IPS DF 6.9 (cell line): ENCODE measurements around the gene NSD2.
"Not testable (repeated sequence)": the region's sequence is repeated elsewhere in the genome, so short reads cannot be mapped to it uniquely, and the experiment has no call there.

Experiments
- DNase-seq: peaks from one replicate; pipeline ENCODE4 v3.0.0-alpha.2; 2013; ENCODE audit warnings: low read depth, low spot score
- H3K27ac ChIP-seq: one replicate; pipeline ENCODE4 v1.5.1; 2013; ENCODE audit warnings: low read length, control low read depth
- H3K27me3 ChIP-seq: 2 replicates; pipeline ENCODE4 v1.6.1; 2013; ENCODE audit warnings: mild to moderate bottlenecking, low read length; ENCODE audit not compliant: control insufficient read depth, insufficient read depth
- H3K36me3 ChIP-seq: 2 replicates; pipeline ENCODE4 v1.6.1; 2013; ENCODE audit warnings: low read length; ENCODE audit not compliant: control insufficient read depth, insufficient read depth
- H3K4me1 ChIP-seq: 2 replicates; pipeline ENCODE4 v1.6.1; 2013; ENCODE audit warnings: low read length; ENCODE audit not compliant: control insufficient read depth, insufficient read depth
- H3K4me3 ChIP-seq: 2 replicates; pipeline ENCODE4 v1.5.1; 2013; ENCODE audit warnings: mild to moderate bottlenecking, low read length
- H3K9me3 ChIP-seq: 2 replicates; pipeline ENCODE4 v1.6.1; 2013; ENCODE audit warnings: low read length, inconsistent platforms; ENCODE audit not compliant: control insufficient read depth, insufficient read depth
- WGBS: extraction: QIAGEN DNeasy Blood & Tissue Kit; methylation state at CpG from one replicate; pipeline ENCODE4 v1.1.7; 2013; ENCODE audit warnings: mixed read lengths, missing lambda C conversion rate; ENCODE audit not compliant: insufficient read length, insufficient coverage; 5-methylcytosine and 5-hydroxymethylcytosine counted together

NSD2 gene

DNA sequence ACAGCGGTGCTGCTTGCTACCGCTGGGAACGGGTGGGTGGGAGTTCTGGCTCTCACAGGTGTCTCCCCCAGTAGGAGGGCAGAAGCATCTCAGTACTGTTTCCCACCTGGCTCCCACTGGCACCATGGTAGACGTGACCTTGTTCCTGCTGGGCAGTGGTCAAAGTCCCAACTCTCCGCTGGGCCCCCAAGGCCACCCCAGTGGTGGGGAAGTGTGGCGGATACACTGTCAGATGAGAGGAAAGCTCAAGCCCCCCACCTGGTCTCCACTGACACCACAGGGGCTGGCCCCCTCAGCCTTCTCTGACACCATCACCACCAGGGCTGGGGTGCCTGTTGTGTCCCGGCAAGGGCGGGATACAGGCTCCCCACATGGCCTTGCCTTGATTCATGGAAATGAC lies 39.9 kb upstream of the NSD2 start:
- WGBS, result no CpG with 5 or more reads among the region's 8 CpGs
- 0 out of 2 replicates have a peak, but pooled peaks cover 2% of the 10 kb centered on the region for H3K4me1 ChIP-seq
- no peak overlapping the region for H3K27ac ChIP-seq
- H3K9me3 ChIP-seq, result no peaks in the 10 kb centered on the region
- no peaks in the 10 kb centered on the region for H3K27me3 ChIP-seq
- no peak for DNase-seq
- peaks cover 14% of the 10 kb centered on the region for H3K36me3 ChIP-seq
- H3K4me3 ChIP-seq, result no peak overlapping the region

DNA sequence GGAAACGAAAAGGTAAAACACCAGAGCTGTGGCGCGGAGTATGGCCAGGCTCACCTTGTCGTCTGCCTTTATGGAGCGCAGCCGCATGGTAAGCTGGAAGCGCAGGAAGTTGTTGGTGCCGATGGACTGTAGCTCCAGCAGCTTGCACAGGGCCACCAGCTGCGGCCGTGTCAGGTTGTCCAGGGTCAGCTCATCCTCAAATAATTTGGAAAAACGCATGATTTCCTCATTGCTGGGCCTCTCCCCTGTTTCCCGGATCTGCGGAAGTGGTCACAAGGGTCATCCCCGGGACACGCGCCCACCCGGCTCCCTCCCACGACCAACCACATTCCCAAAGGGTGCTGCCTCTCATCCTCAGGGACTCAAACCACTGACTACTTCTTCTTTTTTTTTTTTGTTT lies 38.5 kb upstream of the NSD2 start:
- Histone ChIP-seq H3K36me3 (peaks cover 9% of the 10 kb centered on the region), H3K4me3 (no peak overlapping the region), H3K4me1 (0 out of 2 replicates have a peak, but pooled peaks cover 2% of the 10 kb centered on the region), H3K9me3 (no peaks in the 10 kb centered on the region), H3K27me3 (no peaks in the 10 kb centered on the region), H3K27ac (no peak overlapping the region)
- DNase-seq, result no peak
- WGBS, result no CpG with 5 or more reads among the region's 18 CpGs

DNA sequence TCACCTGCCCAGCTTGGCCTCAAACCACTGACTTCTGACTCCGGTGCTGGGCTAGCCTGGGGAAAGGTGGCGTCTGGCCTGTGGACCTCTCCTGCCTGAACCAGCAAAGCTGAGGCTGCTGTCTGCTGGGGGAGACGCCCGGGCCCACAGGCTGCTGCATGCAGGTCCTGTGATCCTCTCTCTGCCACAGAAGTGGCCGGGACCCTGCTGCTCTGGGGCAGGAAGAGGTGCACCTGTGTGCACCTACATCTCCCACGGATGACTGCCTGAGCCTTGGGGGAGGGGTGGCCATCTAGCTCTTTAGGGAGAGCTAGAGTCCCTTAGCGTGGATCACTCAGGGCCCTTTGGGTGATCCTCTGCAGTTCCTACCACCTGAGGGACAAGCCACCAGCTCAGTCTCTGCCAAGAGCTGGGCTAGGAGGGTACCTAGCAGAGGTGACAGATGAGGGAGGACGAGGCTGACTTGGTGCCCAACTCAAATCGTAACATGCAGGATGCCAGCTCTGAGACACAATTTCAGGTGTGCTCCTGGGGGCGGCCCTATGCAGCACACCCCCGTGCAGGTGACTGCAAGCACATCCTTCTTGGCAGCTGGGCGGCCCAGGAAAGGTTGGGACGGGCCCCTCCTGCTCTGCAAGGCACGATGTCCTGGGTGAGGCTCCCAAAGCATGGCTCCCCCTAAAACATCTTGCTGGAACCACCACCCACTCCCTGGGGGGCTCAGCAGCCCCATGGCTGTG lies 37.7 kb upstream of the NSD2 start:
- Histone ChIP-seq H3K9me3 (no peaks in the 10 kb centered on the region), H3K4me1 (0 out of 2 replicates have a peak, but pooled peaks cover 2% of the 10 kb centered on the region), H3K36me3 (peaks cover 9% of the 10 kb centered on the region), H3K4me3 (no peak overlapping the region), H3K27me3 (no peaks in the 10 kb centered on the region), H3K27ac (no peak overlapping the region)
- no peak for DNase-seq
- WGBS, result no CpG with 5 or more reads among the region's 14 CpGs

DNA sequence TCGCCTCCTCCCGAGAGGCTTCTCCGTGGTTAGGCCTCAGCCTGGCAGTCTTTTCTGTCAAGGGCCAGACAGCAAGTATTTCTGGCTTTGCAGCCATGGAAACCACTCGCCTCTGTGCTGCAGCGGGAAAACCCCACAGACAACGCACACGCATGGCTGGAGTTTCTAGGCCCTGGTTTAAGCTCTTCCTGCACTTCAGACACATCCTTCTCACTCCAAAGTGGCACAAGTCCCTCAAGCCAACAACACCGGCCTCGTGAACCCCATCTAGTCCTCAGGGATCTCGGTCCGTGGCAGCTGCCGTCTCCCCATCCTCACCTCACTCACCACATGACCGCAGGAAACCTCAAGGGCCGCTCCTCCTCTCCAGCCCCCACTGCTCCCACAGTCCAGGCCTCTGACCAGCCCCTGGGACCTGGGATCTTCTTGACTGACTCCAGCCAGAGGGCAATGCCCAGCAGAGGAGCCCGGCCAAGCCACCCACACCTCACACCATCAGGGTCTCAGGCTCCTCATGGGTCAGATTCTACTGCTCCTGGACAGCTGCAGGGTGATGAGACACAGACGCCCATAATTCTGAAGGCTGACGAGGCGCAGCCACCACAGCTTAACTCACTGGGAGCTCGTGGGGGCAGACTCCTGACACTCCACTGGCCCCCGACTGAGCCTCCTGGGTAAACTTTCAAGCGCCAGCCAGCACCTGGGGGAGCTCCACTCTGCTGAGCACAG lies 37.0 kb upstream of the NSD2 start:
- DNase-seq, result no peak
- H3K27ac ChIP-seq, result no peak overlapping the region
- WGBS, result no CpG with 5 or more reads among the region's 21 CpGs
- H3K4me3 ChIP-seq, result no peak overlapping the region
- H3K4me1 ChIP-seq, result 0 out of 2 replicates have a peak, but pooled peaks cover 2% of the 10 kb centered on the region
- no peaks in the 10 kb centered on the region for H3K27me3 ChIP-seq
- H3K36me3 ChIP-seq, result peaks cover 9% of the 10 kb centered on the region
- H3K9me3 ChIP-seq, result no peaks in the 10 kb centered on the region

DNA sequence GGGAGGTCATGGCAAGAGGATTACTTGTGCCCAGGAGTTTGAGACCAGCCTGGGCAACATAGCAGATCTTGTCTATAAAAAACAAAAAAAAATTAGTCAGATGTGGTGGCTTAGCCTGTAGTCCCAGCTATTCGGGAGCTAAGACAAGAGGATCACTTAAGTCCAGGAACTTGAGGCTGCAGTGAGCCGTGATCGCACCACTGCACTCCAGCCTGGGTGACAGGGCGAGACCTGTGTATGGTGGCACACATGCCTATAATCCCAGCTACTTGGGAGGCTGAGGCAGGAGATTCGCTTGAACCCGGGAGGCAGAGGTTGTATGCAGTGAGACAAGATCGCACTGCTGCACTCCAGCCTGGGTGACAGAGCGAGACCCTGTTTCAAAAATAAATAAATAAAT lies 35.4 kb upstream of the NSD2 start:
- not testable (repeated sequence) for H3K27me3 ChIP-seq, H3K4me3 ChIP-seq, H3K27ac ChIP-seq, DNase-seq, H3K4me1 ChIP-seq, H3K9me3 ChIP-seq
- peaks cover 11% of the 10 kb centered on the region for H3K36me3 ChIP-seq
- no CpG with 5 or more reads among the region's 8 CpGs for WGBS

DNA sequence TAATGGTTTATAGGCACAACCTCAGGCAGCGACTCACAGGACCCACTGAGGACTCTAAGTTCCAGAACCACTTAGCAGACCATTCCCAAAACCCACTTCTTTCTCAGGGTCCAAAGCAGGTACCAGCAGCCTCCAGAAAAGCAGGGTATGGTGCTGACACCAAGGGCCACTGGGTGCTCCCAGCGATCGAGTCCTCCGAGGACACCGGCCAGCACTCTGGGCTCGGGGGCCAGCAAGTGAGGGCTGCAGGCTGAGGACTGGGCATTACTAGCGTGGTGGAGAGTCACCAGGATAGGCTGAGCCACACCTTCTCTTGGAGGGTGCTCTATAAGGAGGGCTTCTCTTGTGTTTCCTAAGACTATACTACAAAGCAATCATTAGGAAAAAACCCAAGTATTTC lies 34.5 kb upstream of the NSD2 start:
- H3K27me3 ChIP-seq, result no peaks in the 10 kb centered on the region
- peaks cover 13% of the 10 kb centered on the region for H3K36me3 ChIP-seq
- DNase-seq, result no peak
- no peaks in the 10 kb centered on the region for H3K4me1 ChIP-seq
- no CpG with 5 or more reads among the region's 7 CpGs for WGBS
- no peaks in the 10 kb centered on the region for H3K9me3 ChIP-seq
- H3K4me3 ChIP-seq, result no peak overlapping the region
- H3K27ac ChIP-seq, result no peak overlapping the region

DNA sequence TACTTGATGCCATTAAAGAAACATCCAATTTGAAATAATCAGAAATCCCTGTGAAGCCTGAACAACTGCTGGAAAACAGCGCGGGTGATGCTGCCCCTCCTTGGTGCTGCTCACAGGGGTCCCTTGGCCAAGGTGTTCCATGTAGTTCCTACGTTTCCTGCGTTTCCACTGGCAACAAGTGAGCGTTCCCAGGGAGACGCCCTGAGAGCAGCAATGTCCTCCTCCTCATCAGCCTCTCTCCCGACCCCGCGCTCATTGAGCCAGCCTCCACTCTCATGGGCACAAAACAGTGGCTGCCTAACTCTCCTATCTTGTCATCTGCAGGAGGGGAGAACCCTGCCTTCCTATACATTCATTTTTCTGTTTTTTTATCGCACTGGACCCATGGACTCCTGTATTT lies 34.1 kb upstream of the NSD2 start:
- H3K36me3 ChIP-seq, result peaks cover 13% of the 10 kb centered on the region
- H3K9me3 ChIP-seq, result no peaks in the 10 kb centered on the region
- no peak overlapping the region for H3K4me3 ChIP-seq
- no peak for DNase-seq
- H3K27ac ChIP-seq, result no peak overlapping the region
- H3K4me1 ChIP-seq, result no peaks in the 10 kb centered on the region
- WGBS, result no CpG with 5 or more reads among the region's 10 CpGs
- H3K27me3 ChIP-seq, result no peaks in the 10 kb centered on the region

DNA sequence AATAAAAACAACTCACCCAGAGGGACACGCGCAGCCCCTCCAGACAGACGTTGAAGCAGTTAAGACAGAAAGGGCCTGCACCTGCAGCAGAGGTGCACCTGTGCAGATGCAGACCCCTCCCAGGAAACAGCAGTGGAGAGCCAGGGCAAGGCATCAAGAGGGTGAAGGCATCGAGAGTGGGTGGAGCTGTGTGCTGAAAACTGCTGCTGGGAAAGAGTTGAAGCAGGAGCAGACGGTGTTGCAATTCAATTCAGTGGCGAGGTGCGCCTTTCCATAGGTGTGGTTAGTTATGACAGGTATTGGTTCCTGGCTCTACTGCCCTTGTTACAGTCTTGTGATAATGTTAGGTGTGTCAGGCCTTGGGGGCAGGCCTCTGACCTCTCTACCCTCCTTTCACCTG lies 31.9 kb upstream of the NSD2 start:
- Histone ChIP-seq H3K4me3 (no peak overlapping the region), H3K9me3 (no peaks in the 10 kb centered on the region), H3K4me1 (no peaks in the 10 kb centered on the region), H3K27ac (no peak overlapping the region), H3K36me3 (peaks cover 15% of the 10 kb centered on the region), H3K27me3 (no peaks in the 10 kb centered on the region)
- no CpG with 5 or more reads among the region's 7 CpGs for WGBS
- no peak for DNase-seq

DNA sequence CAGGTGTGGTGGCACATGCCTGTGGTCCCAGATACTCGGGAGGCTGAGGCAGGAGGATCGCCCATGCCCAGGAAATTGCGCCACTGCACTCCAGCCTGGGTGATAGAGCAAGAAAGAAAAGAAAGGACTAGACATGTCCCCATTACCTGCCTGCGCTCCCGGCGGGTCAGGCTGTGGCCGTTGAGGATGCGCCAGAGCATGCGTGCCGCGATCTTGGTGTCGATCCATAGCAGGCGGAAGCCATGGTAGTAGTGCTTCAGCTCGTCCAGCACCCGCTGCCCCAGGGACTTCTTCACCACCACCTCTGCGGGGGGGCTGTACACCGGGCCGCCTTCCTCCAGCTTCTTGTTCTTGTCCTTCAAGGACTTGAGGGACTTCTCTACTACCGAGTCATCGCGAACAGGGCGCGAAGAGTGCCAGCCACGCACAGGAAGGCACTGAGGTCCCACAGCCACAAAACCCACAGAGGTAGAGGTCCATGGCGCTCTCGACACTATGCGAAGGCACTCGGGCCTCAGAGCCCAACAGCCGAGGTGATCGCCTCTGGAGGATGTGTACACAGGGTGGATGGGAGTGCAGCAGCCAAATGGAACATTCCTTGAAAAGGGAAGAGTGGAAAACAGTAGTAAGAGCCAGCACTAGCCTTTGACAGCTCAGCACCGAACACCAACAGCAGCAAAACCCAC lies 29.8 kb upstream of the NSD2 start:
- Histone ChIP-seq H3K36me3 (peaks cover 11% of the 10 kb centered on the region), H3K4me3 (no peak overlapping the region; the same call in 1 of the 2 replicates)
- no CpG with 5 or more reads among the region's 31 CpGs for WGBS

DNA sequence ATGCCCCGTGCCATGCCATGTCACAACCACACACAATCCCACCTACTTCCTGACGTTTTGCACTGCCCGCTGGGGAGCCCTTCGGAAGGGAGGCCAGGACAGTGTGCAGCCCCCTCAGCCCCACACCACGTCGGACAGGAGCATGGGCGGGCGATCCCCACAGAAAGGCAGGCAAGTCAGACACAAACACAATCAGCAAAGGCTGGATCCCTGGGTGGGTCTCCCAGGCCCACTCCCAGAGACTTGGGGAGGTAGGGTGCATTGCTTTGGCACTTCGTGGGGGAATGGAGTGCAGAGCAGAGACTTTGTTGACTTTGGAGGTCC lies 29.3 kb upstream of the NSD2 start:
- no peaks in the 10 kb centered on the region for H3K27me3 ChIP-seq
- no peak overlapping the region for H3K27ac ChIP-seq
- WGBS, result no CpG with 5 or more reads among the region's 9 CpGs
- no peak overlapping the region for H3K4me3 ChIP-seq
- H3K9me3 ChIP-seq, result no peaks in the 10 kb centered on the region
- H3K4me1 ChIP-seq, result no peaks in the 10 kb centered on the region
- H3K36me3 ChIP-seq, result peaks cover 11% of the 10 kb centered on the region
- DNase-seq, result no peak

More for the DNA sequence above, 29.8 kb upstream of the NSD2 start:
- Histone ChIP-seq H3K9me3 (no peaks in the 10 kb centered on the region), H3K27ac (no peak overlapping the region), H3K27me3 (no peaks in the 10 kb centered on the region), H3K4me1 (no peaks in the 10 kb centered on the region)
- DNase-seq, result no peak
